ENCODE results near the gene SNIP1. TPM values are rescaled to one million over a fixed set of nuclear protein-coding genes. Genes with fewer than 3 reads are reported as not detected.

The SNIP1 gene
- polyA plus RNA-seq, 3 donors = 14.2 to 15.3 (median 14.6) TPM

DNA sequence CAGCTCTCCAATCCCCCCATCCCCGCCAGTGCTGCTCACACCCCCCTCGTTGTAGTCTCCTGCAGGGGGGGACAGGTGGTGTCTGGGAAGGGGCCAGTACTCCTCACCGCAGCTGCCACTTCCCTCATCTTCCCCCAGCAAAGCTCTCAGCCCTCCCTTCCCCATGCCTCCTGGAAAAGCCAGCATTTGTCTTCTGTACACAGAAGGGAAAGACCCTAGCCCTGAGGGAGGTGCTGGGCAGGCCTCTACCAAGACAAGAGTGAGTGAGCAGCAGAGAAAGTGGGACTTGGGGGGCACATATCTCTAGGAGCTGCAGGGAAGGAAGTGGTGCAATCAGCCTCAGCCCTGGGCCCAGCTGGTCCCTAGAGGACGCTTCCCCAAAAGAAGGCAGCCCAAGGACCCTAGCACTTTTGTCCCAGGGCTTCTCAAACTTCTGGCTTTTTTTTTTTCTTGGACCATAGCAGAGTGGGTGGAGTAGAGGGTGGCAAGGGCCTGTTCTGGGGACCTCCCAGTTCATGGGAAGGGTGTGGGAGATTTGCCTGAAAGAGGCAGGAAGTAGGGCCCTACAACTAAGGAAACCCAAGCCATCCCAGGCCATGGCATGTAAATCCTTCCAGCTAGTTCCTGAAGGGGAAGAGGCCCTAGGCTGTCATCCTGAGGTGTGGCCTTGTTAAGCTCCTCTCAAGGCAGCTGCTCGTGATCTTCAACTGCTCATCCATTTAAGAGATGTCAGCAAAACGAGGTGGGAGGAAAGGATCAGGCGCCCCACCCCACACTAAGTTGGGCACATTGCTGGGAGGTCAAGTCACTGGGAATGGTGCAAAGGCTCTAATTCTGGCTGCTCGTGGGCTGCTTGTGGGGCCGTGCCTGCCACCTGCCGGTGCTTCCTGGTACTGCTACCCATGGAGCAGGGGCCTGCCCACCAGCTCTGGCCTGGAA is 67.1 kb downstream of the SNIP1 start:
- peak in 4 of 11 donors; percentile 48 to 64 (median 56) for DNase-seq (ENCODE audit: extremely low read depth in 1 of 11, low read depth in 9 of 11, low spot score in 4 of 11)

- no peak for DNase-seq (ENCODE audit: extremely low read depth in 1 of 11, low read depth in 9 of 11, low spot score in 4 of 11)
Measured at GRCh38 chr1:37485902-37486679, 68.0 kb downstream of the SNIP1 start.

Other genes starting within 250 kb of the SNIP1 start
- gene ZC3H12A, start 79.7 kb downstream of the SNIP1 start, polyA plus RNA-seq (ENCODE audit: insufficient read length in 3 of 3) = 1 to 10 TPM; 1.8 to 3.4 (median 1.9) TPM
- gene MEAF6, start 39.5 kb downstream of the SNIP1 start, polyA plus RNA-seq (ENCODE audit: insufficient read length in 3 of 3) = 100 to 1,000 TPM in 2 of 3 donors, 10 to 100 TPM in 1; 99.5 to 103 (median 101) TPM
- 10 to 100 TPM; 64.5 to 88.0 (median 70.2) TPM for gene DNALI1, start 2.6 kb upstream of the SNIP1 start, polyA plus RNA-seq (ENCODE audit: insufficient read length in 3 of 3)
- gene GNL2, start 41.6 kb upstream of the SNIP1 start, polyA plus RNA-seq (ENCODE audit: insufficient read length in 3 of 3) = 10 to 100 TPM; 66.2 to 84.1 (median 74.9) TPM
- 1 to 10 TPM; 4.8 to 8.6 (median 8.3) TPM for gene RSPO1, start 80.6 kb upstream of the SNIP1 start, polyA plus RNA-seq (ENCODE audit: insufficient read length in 3 of 3)
- 10 to 100 TPM; 12.5 to 21.8 (median 21.3) TPM for gene CDCA8, start 138.2 kb upstream of the SNIP1 start, polyA plus RNA-seq (ENCODE audit: insufficient read length in 3 of 3)
- under 1 TPM; 0.10 to 0.36 (median 0.14) TPM for gene EPHA10, start 210.8 kb upstream of the SNIP1 start, polyA plus RNA-seq (ENCODE audit: insufficient read length in 3 of 3)
- 1 to 10 TPM; 2.8 to 4.7 (median 3.8) TPM for gene MANEAL, start 239.6 kb upstream of the SNIP1 start, polyA plus RNA-seq (ENCODE audit: insufficient read length in 3 of 3)

Data from renal cortex interstitium (tissue), 11 donors.